Activated CD8-positive, alpha-beta memory T cell treated with anti-CD3 and anti-CD28 coated beads for 4 hours (primary cell): ENCODE results near the gene NLRP10.
"Not testable (repeated sequence)": the region's sequence is repeated elsewhere in the genome, so short reads cannot be mapped to it uniquely, and the experiment has no call there.

Experiments
- DNase-seq, 2 donors: peaks; one replicate each; pipeline ENCODE4 v3.0.0-alpha.2; 2020; ENCODE audit warnings: low read depth in 2 of 2

NLRP10 gene

GRCh38 chr11:7965386-7965785, at the start of gene NLRP10:
NLRP10 (minus strand) TSS chr11:7965447; CDS start chr11:7963495, 1,952 bp downstream.
- no peak for DNase-seq

- no peak for DNase-seq
Measured at GRCh38 chr11:8013833-8014232, 48.6 kb upstream of the NLRP10 start.

DNA sequence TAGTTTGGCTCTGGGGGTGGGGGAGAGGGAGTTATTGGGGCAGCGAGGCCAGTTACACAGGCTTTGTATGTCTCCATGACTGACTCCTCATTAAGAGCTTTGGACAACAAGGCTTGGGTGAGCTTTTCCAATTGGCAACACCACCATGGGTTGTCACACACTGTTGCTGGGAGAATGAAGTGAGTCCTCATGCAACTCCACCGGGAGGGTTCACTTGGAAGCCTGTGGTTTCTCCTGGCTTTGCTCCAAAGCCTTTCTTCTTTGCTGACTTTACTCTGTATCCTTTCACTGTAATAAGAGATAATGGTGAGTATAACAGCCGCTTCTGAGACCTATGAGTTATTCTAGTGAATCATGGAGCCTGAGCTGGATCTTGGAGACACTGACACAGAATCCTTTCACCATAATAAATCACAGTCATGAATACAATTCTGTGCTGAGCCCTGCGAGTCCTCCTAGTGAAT, 46.8 kb upstream of the NLRP10 start:
- DNase-seq = no peak

- DNase-seq = no peak
Measured at GRCh38 chr11:8011371-8011770, 46.1 kb upstream of the NLRP10 start.

DNA sequence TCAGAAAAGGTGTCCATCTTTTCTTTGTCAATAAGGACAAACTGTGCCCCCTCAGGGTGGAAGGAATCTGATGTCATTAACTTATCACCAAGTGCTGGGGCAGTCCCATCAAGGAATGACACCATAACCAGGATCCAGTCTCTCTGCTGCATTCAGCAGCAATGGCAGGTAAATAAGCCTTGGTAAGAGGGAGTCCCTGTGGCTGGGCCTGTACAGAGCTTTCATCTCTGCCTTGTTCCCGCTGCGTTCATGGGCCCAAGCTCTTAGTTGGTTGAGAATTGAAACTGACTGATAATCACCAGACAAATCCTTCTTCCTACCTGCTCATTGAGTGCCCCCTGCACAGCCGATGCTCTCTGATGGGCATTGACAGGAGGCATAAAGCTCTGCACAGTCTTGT, 44.6 kb upstream of the NLRP10 start:
- no peak for DNase-seq

DNA sequence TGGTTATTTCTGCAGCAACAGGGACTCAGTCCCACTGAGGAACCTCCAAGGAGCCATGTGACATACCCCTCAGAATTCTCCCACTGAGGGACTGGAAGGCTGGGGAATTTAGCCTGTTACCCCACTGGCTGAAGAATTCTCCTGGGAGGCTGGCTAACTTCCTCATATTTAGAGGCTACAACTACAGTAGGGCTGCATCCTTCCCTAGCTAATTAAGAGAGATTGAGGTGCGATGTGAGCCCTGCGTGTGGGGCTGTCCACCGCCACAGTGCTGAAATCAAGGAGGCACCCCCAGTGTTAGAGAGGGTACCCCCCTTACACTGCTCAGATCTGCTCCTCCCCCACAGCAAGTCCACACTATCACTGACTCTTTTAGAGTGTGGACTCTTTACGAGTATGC, 43.0 kb upstream of the NLRP10 start:
- no peak for DNase-seq

DNA sequence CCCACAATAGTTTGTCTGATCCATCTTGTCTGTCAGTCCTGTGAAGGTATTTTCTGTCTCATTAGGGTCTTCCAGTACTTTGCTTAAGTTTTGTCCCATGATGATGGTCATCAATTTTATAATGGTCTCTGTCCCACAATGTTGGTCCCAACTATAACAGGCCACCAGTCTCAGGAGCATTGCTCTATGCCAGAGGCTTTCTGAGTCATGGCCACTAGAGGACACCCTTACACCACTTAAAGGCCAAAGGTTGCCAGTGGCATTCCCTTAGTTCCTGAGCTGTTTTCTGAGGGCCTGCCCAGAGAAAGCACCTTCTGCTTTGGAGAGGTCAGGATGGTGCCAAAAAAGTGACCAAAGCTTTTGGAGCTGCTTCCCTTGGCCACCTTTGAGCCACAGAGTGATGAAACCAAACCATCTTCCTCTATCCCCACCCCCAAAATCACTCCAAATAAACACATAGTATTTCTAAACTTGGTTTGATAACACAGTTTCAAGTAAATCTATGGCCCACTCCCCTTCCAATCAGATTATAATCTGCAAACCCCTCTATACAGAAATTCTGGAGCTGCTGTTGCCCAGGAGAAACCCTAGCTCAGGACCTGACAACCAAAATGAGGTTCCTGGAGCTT, 41.2 kb upstream of the NLRP10 start:
- DNase-seq = no peak

GRCh38 chr11:8005556-8005955, 40.3 kb upstream of the NLRP10 start:
- no peak for DNase-seq

DNA sequence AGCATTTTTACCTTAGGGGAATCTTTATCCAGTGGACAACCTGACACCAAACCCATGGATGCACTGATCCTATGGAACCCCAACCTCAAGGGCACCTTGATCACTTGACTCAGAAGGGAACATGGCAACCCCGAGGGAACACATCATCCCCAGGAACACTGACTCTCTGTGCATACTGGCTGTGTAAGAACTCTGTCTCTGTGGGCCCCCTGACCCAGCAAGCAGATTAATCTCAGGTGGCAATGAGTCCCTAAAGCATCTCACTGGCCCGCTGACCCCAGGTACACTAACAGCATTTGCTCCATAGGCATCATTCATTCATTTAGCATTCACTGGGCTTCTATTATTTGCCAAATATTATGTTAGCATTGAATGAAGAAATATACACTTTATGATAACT, 38.8 kb upstream of the NLRP10 start:
- DNase-seq = no peak

- DNase-seq = no peak
Measured at GRCh38 chr11:8003187-8003586, 37.9 kb upstream of the NLRP10 start.

DNA sequence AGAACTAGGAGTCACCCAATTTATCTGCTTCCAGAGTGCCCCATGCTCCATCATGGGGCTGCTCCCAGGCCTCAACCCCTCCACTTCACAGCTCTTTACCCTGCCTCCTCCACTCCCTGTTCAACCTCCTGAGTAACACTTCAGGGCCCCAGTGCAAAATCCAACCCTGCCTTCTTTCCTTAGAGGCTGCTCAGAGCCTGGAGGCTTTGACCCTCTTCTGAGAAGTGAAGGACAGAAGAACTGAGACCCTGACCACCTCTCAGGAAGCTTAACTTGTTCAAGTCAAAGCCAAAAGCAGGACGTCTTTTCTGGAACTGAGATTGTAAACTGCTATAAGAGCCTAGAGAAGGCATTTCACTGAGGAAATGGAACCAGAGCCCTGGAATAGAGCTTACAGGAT, 37.4 kb upstream of the NLRP10 start:
- DNase-seq = no peak

DNA sequence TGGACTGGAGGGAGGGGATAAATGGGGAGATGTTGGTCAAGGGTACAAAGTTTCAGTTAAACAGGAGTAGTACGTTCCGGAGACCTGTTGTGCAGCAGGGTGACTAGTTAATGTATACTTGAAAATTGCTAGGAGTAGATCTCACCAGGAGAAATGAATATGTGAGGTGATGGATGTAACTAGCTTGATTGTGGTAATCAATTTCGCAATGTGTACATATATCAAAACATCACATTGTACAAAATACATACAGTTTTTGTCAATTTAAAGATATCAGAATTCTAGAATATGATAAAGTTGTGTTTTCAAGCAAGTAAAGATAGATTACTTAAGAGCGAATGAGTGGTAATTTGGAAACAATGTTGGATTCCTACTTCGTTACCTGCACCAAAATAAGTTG, 35.1 kb upstream of the NLRP10 start:
- no peak for DNase-seq

- DNase-seq = no peak
Measured at GRCh38 chr11:7999795-8000194, 34.5 kb upstream of the NLRP10 start.

GRCh38 chr11:7994581-7995278, 29.5 kb upstream of the NLRP10 start:
- no peak for DNase-seq

DNA sequence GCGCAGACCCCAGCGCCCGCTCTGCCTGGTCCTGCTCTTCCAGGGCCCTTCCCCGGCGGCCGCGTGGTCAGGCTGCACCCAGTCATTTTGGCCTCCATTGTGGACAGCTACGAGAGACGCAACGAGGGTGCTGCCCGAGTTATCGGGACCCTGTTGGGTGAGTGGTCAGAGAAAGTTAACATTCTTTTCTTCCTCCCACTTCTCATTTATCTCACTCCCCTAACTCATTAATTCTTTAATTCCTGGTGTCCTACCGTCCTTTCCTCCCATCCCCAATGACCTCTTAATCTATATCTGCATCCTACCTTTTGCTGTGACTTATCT, 22.3 kb upstream of the NLRP10 start:
- not testable (repeated sequence) for DNase-seq

GRCh38 chr11:7986768-7987559, 21.7 kb upstream of the NLRP10 start, which contains the start of gene EIF3F:
EIF3F (plus strand) TSS chr11:7987337; CDS start chr11:7987353, 16 bp downstream.
- DNase-seq = peak; percentile 71 to 83

DNA sequence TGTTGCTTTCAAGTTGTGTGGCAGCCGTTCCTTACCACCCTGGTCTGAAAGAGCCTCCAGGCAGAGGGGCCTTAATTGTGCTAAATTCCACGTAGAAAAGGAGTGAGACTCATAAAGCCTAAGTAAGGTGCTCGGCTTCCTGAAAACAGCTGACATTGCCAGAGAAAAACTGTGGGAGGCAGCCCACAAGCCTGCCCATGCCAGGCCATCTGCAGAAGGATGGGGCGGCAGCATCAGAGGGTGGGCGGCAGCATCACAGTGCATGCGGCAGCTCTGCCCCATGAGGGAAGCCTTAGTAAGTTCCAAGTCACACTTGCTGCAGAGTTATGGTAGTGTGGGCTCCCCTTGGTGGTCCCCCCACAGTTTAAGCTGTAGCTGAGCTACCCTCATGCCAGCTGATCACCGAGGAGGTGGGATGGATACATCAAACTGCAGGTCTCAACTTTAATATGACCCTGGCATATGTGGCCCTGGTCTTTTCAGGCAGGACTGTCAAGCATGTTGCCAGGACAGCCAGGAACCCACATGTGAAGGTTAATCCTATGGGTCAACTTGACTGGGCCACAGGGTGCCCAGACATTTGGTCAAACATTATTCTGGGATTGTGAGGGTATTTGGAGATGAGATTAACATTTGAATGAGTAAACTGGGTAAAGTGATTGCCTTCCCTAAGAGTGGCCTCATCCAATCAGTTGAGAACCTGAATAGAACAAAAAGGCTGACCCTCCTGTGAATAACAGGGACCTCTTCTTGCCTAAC, 18.8 kb upstream of the NLRP10 start:
- DNase-seq = no peak

DNA sequence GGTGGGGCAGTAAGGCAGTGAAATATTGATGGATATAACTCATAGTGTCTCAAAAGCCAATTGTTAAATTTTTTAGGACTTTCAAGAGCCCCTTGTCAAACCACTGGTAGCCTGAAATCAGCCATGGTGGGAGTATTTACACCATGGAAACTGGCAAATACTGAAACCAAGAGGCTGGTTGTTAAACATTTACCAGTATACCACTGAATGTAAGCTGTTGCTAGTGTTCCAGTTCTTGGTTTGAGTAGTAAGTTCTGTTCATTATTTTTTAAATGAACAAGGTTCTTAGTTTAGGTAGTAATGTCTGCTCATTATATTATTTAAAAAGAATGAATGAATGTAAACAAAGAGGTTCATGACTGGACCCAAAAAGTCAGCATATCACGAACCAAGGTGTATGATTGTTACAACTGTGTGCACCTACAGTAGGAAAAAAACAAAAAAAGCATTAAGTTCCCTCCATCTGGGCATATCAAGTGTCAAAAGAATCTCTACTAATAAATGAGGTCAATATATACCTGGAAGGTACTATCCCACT, 17.4 kb upstream of the NLRP10 start:
- no peak for DNase-seq

GRCh38 chr11:7981619-7982157, 16.4 kb upstream of the NLRP10 start:
- no peak for DNase-seq

GRCh38 chr11:7977232-7977917, 12.1 kb upstream of the NLRP10 start:
- no peak for DNase-seq

DNA sequence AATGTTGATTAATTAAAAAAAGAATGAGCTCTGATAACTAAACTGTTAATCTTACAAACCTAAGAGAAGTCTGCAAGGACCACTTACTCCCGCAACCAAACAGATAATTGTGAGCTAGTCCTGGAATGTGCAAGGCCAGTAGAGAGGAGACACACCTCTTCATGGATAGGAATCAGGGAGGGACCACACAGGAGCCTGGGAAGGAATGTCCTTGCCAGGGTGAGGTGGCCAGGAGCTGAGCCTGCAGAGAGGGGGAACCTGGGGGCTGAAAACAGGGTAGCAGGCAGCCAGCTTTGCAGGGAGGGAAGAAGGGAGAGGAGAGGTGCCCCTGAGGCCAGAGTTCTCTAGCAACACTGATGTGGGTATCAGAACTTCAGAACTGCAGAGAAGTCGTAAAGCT, 9.4 kb upstream of the NLRP10 start:
- no peak for DNase-seq
